HL-60 (cell line): Measurements from ENCODE around the gene CSRP2.

Experiments
- DNase-seq, 2 experiments: peaks; one replicate each; pipeline ENCODE4 v3.0.0-alpha.2; 2010 to 2020; ENCODE audit warnings: low read depth in 1 of 2, low spot score in 1 of 2
- H3K27ac ChIP-seq: fragments of 250-450 bp; sonication (Bioruptor Pico); replicated peaks from 2 replicates; pipeline ENCODE4 v1.5.1; 2020; ENCODE audit warnings: mild to moderate bottlenecking, moderate library complexity
- H3K27me3 ChIP-seq: fragments of 250-450 bp; sonication (Bioruptor Pico); 2 replicates; pipeline ENCODE4 v1.5.1; 2021; ENCODE audit warnings: mild to moderate bottlenecking, moderate library complexity; ENCODE audit not compliant: insufficient read depth, poor library complexity, severe bottlenecking
- H3K4me3 ChIP-seq: replicated peaks from 2 replicates; pipeline ENCODE4 v1.5.1; 2011; ENCODE audit warnings: mild to moderate bottlenecking, control low read depth, low read length; ENCODE audit not compliant: insufficient read depth
- GABPA ChIP-seq: IDR thresholded peaks from 2 replicates; pipeline ENCODE4 v1.6.1; 2012; ENCODE audit warnings: low read depth
- POLR2AphosphoS5 ChIP-seq: IDR thresholded peaks from 2 replicates; pipeline ENCODE4 v1.6.1; 2012; ENCODE audit warnings: low read depth
- SPI1 ChIP-seq: IDR thresholded peaks from 2 replicates; pipeline ENCODE4 v1.6.1; 2012; ENCODE audit warnings: low read depth, mild to moderate bottlenecking, borderline replicate concordance
- TF ChIP-seq, protein P1 (sequence below): IDR thresholded peaks from one replicate; pipeline ENCODE4 v1.5.1; 2011; ENCODE audit warnings: low read length, control low read depth, inconsistent platforms; ENCODE audit not compliant: insufficient read depth
- TF ChIP-seq, protein P2 (sequence below): IDR thresholded peaks from 2 replicates; pipeline ENCODE4 v1.6.1; 2012; ENCODE audit warnings: low read depth; ENCODE audit not compliant: insufficient replicate concordance

Gene CSRP2

DNA sequence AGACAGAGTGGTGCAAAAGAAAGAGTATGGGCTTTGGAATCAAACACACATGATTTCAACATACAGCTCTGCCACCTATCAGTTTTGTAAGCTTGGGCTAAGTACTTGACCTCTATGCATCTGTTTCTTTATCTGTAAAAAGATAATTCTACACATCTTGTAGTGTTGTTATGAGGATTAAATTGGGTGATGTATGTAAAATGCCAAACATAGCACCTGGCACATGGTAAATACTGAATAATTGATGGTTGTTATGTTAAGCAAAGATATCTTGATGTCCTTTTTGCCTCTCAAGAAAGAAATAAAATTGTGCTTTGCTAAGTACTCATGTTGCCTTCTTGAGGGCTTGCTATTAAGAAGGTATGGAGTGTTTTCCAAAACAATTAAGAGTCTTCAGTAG is 2.3 kb upstream of the CSRP2 start:
- TF ChIP-seq, protein P1, sequence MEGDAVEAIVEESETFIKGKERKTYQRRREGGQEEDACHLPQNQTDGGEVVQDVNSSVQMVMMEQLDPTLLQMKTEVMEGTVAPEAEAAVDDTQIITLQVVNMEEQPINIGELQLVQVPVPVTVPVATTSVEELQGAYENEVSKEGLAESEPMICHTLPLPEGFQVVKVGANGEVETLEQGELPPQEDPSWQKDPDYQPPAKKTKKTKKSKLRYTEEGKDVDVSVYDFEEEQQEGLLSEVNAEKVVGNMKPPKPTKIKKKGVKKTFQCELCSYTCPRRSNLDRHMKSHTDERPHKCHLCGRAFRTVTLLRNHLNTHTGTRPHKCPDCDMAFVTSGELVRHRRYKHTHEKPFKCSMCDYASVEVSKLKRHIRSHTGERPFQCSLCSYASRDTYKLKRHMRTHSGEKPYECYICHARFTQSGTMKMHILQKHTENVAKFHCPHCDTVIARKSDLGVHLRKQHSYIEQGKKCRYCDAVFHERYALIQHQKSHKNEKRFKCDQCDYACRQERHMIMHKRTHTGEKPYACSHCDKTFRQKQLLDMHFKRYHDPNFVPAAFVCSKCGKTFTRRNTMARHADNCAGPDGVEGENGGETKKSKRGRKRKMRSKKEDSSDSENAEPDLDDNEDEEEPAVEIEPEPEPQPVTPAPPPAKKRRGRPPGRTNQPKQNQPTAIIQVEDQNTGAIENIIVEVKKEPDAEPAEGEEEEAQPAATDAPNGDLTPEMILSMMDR = no peak
- TF ChIP-seq GABPA (no peak), SPI1 (no peak), POLR2AphosphoS5 (no peak)
- TF ChIP-seq, protein P2, sequence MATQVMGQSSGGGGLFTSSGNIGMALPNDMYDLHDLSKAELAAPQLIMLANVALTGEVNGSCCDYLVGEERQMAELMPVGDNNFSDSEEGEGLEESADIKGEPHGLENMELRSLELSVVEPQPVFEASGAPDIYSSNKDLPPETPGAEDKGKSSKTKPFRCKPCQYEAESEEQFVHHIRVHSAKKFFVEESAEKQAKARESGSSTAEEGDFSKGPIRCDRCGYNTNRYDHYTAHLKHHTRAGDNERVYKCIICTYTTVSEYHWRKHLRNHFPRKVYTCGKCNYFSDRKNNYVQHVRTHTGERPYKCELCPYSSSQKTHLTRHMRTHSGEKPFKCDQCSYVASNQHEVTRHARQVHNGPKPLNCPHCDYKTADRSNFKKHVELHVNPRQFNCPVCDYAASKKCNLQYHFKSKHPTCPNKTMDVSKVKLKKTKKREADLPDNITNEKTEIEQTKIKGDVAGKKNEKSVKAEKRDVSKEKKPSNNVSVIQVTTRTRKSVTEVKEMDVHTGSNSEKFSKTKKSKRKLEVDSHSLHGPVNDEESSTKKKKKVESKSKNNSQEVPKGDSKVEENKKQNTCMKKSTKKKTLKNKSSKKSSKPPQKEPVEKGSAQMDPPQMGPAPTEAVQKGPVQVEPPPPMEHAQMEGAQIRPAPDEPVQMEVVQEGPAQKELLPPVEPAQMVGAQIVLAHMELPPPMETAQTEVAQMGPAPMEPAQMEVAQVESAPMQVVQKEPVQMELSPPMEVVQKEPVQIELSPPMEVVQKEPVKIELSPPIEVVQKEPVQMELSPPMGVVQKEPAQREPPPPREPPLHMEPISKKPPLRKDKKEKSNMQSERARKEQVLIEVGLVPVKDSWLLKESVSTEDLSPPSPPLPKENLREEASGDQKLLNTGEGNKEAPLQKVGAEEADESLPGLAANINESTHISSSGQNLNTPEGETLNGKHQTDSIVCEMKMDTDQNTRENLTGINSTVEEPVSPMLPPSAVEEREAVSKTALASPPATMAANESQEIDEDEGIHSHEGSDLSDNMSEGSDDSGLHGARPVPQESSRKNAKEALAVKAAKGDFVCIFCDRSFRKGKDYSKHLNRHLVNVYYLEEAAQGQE = no peak
- H3K4me3 ChIP-seq = no peak overlapping the region
- no peak for DNase-seq
- no peak overlapping the region for H3K27ac ChIP-seq
- H3K27me3 ChIP-seq = peaks cover 31% of the 10 kb centered on the region

DNA sequence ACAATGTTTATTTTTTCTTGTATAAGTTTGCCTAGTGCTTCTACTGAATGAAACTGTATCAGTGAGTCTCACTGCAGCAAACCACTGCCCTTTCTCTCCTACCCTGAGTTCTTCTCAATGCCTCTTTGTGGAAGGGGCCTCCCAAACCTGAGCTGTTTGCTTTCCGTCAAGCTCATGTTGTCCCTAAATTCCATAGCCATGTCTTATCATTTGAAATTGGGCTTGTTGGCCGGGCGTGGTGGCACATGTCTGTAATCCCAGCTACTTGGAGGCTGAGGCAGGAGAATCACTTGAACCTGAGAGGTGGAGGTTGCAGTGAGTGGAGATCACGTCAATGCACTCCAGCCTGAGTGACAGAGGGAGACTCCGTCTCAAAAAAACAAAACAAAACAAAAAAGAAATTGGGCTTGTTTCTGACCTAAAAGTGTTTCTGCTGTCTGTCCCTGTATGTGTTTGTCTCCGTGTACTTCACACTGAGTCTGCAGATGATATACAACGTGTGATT is 1.8 kb upstream of the CSRP2 start:
- no peak for TF ChIP-seq POLR2AphosphoS5
- TF ChIP-seq, protein P2 = no peak
- TF ChIP-seq, protein P1 = no peak
- TF ChIP-seq GABPA = no peak
- no peak for TF ChIP-seq SPI1
- Histone ChIP-seq H3K27ac (no peak overlapping the region), H3K4me3 (no peak overlapping the region), H3K27me3 (peaks cover 31% of the 10 kb centered on the region)
- DNase-seq = no peak

DNA sequence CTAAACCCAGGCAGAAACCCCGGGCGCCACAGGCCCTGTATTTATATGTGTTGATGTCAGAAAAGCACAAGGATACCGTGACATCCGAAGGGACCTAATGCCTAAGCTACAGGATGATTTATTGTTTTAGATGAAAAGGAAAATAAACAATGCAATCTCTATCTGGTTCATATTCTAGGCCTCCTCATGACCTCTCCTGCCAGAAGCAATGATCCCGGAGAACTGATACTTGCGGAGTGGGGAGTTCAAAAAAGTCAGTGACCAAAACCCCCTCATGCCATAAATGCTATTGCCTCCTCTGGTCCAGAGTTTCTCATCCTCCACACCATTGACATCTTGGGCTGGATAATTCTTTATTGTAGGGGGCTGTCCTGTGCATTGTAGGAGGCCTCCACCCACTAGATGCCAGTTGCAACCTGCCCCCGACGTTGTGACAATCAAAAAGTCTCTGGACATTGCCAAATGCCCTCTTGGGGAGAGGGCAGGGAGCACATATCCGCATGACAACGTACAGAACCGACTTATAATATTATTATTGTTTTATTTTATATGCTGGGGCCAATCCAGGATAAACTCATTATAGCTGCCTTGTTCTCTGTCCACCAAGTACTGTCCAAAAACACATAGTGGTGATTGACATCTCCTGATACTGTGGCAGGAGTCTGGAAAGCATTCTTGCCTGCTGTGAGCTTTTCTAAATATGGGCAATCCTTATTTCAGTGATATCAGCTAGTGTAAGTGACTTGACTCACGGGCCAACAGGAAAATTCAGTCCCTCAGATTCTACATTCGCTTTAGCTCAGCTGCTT is 1.1 kb upstream of the CSRP2 start:
- H3K27ac ChIP-seq = no peak overlapping the region
- TF ChIP-seq GABPA (no peak), SPI1 (no peak), POLR2AphosphoS5 (no peak)
- TF ChIP-seq, protein P1 = no peak
- TF ChIP-seq, protein P2 = no peak
- no peak for DNase-seq
- H3K4me3 ChIP-seq = no peak overlapping the region
- H3K27me3 ChIP-seq = peaks cover 31% of the 10 kb centered on the region
